Erythroblast (primary cell): ENCODE results near the gene TMEM151A.

Experiments
- DNase-seq, 2 experiments: peaks; one replicate each; lab custom pipeline; 2025; lab: John Stamatoyannopoulos, UW
- GATA1 ChIP-seq: IDR thresholded peaks from 2 replicates; pipeline ENCODE4 v1.6.1; 2011; ENCODE audit warnings: low read depth, mild to moderate bottlenecking, control low read depth, low read length, moderate library complexity
- POLR2A ChIP-seq: IDR thresholded peaks from 2 replicates; pipeline ENCODE4 v1.6.1; 2011; ENCODE audit warnings: mild to moderate bottlenecking, low read length

TMEM151A gene

DNA sequence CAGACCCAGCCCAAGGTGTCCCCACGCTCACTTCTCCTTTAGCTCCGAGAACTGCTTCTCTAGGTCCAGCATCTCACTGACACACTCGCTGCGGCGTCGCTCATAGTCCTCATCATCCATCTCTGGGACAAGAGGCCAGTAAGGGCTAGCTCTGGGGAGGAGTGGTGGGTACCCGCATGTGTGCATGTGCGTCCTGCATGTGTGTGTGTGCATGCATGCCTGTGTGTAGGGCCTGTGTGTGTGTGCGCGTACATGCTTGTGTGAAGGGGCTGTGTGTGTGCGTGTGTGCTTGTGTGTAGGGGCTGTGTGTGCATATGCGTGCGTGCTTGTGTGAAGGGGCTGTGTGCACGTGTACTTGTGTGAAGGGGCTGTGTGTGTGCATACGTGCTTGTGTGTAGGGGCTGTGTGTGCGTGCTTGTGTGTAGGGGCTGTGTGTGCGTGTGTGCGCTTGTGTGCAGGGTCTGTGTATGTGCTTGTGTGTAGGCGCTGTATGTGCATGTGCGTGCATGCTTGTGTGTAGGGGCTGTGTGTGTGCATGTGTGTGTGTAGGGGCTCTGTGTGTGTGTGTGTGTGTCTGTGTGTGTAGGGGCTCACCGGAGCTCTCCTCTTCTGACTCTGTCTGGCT is 49.9 kb downstream of the TMEM151A start:
- no peak for DNase-seq

DNA sequence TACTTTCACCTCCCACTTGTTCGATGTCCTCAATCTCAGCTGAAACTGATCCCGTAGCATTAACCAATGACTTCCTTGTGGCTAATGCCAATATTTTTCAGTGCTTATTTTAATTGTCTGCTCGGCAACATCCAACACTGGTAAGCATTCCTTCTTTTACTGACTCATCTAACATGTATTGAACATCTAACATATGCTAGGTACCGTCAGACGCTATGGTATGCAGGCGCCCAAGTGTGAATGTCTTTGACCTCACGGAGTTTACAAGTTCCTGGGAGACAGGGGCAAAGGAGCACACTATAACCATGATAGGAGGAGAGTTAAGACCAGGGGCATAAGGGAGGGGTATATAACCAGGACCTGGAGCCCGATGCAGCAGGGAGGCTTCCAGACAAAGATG is 51.5 kb downstream of the TMEM151A start:
- TF ChIP-seq POLR2A (no peak), GATA1 (no peak)
- DNase-seq: no peak

More for the DNA sequence above, 49.9 kb downstream of the TMEM151A start:
- no peak for TF ChIP-seq POLR2A
- TF ChIP-seq GATA1: no peak

DNA sequence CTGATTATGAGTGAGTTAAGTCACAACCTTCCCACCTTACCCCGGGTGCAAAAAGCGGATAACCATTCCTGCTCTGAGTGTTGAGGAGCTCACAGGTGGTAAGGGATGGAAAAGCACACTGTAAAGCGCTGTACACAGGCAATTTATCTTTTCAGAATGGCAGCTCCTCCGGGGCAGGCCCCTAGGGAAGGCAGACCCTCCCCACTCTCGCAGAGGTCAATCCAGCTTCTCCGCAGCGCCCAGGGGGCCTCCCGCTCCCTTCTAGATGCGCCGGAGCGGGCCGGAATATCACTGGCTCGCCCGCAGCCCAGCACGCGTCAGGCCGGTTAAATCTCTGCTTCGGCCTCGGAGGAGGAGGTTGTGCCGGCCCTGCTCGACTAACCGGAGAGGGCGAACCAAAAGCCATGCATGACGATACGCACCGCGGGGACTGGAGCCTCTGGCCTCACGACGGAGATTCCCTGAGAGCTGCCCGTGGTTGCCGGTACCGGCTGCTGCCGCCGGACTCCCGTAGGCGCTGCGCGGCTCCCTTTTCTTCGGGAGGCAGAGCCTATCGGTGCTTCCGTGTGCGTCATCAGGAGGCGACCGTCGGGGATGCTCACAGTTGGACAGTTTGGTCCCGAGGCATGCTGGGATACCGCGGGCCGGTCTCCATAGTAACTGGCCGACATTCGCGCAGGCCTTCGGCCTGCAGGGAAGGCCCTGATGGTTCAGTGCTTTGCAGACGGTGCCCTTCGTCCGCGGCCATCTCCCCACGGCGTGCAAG is 53.0 kb downstream of the TMEM151A start, which contains the start of gene BRMS1:
TSS of gene BRMS1 (minus strand) at position 555 of the 766 bp plus-strand sequence. CDS start 2,870 bp downstream, outside the sequence.
- DNase-seq: peak; percentile 98 to 99
- TF ChIP-seq GATA1: no peak
- TF ChIP-seq POLR2A: peak; percentile 88

DNA sequence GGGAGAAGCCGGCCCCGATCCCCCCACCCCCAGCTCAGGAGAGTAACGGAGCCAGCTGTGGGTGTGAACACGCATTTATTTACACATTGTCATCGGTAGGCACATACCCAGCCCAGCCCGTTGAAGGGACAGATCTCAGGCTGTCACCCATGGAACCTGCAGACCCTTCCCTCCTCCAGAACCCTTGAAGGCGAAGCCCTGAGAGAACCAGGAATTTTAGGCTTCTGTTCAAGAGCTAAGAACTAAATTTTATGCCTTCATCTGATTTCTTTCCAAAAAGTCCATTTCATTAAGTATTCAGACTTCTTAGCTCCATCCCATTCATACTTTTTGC is 53.6 kb downstream of the TMEM151A start:
- no peak for TF ChIP-seq GATA1
- no peak for TF ChIP-seq POLR2A
- DNase-seq: no peak
